Loucy (cell line): ENCODE measurements around the gene PIM3.

Experiments
- H2AFZ ChIP-seq: fragments of 200-600 bp; sonication (generic); 2 replicates; pipeline ENCODE4 v1.6.0; 2016; ENCODE audit warnings: antibody characterized with exemption, mild to moderate bottlenecking, low read length, moderate library complexity
- H3F3A ChIP-seq: fragments of 200-600 bp; 2 replicates; pipeline ENCODE4 v1.6.0; 2016; ENCODE audit warnings: antibody characterized with exemption, low read depth, mild to moderate bottlenecking
- H3K27me3 ChIP-seq: fragments of 200-600 bp; sonication (generic); 2 replicates; pipeline ENCODE4 v1.6.1; 2014; ENCODE audit warnings: low read length, mild to moderate bottlenecking; ENCODE audit not compliant: insufficient read depth, poor library complexity, severe bottlenecking
- H3K36me3 ChIP-seq: fragments of 200-600 bp; sonication (generic); 2 replicates; pipeline ENCODE4 v1.6.1; 2016; ENCODE audit warnings: low read length; ENCODE audit not compliant: insufficient read depth
- H3K4me1 ChIP-seq: fragments of 200-600 bp; sonication (generic); 2 replicates; pipeline ENCODE4 v1.5.1; 2014; ENCODE audit warnings: low read length, mild to moderate bottlenecking; ENCODE audit not compliant: insufficient read depth, poor library complexity, severe bottlenecking
- H3K4me2 ChIP-seq: fragments of 200-600 bp; sonication (generic); 2 replicates; pipeline ENCODE4 v1.6.0; 2014; ENCODE audit warnings: antibody characterized with exemption, low read length, low read depth, mild to moderate bottlenecking; ENCODE audit not compliant: poor library complexity, severe bottlenecking
- H3K4me3 ChIP-seq: fragments of 200-600 bp; sonication (generic); 2 replicates; pipeline ENCODE4 v1.5.1; 2014; ENCODE audit warnings: low read length, mild to moderate bottlenecking, mixed read lengths; ENCODE audit not compliant: poor library complexity, severe bottlenecking
- H3K79me2 ChIP-seq: fragments of 200-600 bp; sonication (generic); 2 replicates; pipeline ENCODE4 v1.6.1; 2014; ENCODE audit warnings: low read length; ENCODE audit not compliant: insufficient read depth
- H3K9ac ChIP-seq: fragments of 200-600 bp; sonication (generic); 2 replicates; pipeline ENCODE4 v1.6.0; 2014; ENCODE audit warnings: mild to moderate bottlenecking, low read depth, low read length, moderate library complexity; ENCODE audit not compliant: poor library complexity, severe bottlenecking
- H3K9me2 ChIP-seq: fragments of 200-600 bp; sonication (generic); replicated peaks from 2 replicates; pipeline ENCODE4 v1.6.1; 2016; ENCODE audit warnings: low read depth, low read length, mixed read lengths
- H3K9me3 ChIP-seq: fragments of 200-600 bp; sonication (generic); 2 replicates; pipeline ENCODE4 v1.6.1; 2014; ENCODE audit warnings: mild to moderate bottlenecking, antibody characterized with exemption, low read length, low read depth; ENCODE audit not compliant: insufficient read depth
- H4K20me1 ChIP-seq: fragments of 200-600 bp; sonication (generic); 2 replicates; pipeline ENCODE4 v1.6.0; 2014; ENCODE audit warnings: antibody characterized with exemption, low read length, mild to moderate bottlenecking; ENCODE audit not compliant: insufficient read depth, poor library complexity, severe bottlenecking
- CTCF ChIP-seq: fragments of 200-600 bp; sonication (generic); conservative IDR thresholded peaks from 2 replicates; pipeline ENCODE4 v1.5.1; 2014; ENCODE audit warnings: mild to moderate bottlenecking, antibody characterized with exemption, low read length
- EZH2phosphoT487 ChIP-seq: fragments of 200-600 bp; IDR thresholded peaks from 2 replicates; pipeline ENCODE4 v1.6.1; 2018; ENCODE audit warnings: antibody characterized with exemption, mild to moderate bottlenecking, moderate library complexity, borderline replicate concordance

The PIM3 gene

GRCh38 chr22:49970528-49971231, 10.1 kb downstream of the PIM3 start:
- peaks cover 2% of the 10 kb centered on the region; the same call in 1 of the 2 replicates for H3K79me2 ChIP-seq
- H3K4me2 ChIP-seq, result peak overlapping the region; percentile 81
- H3K4me3 ChIP-seq, result peak overlapping the region; percentile 73
- peaks cover 21% of the 10 kb centered on the region for H3K4me1 ChIP-seq
- TF ChIP-seq EZH2phosphoT487 (no peak), CTCF (no peak)
- no peaks in the 10 kb centered on the region; the same call in 1 of the 2 replicates for H3F3A ChIP-seq
- H3K36me3 ChIP-seq, result no peaks in the 10 kb centered on the region
- peaks cover 7% of the 10 kb centered on the region for H4K20me1 ChIP-seq
- H3K9ac ChIP-seq, result peak overlapping the region; percentile 73
- no peaks in the 10 kb centered on the region for H3K9me2 ChIP-seq
- H2AFZ ChIP-seq, result peak overlapping the region; percentile 89
- H3K27me3 ChIP-seq, result no peaks in the 10 kb centered on the region
- no peaks in the 10 kb centered on the region for H3K9me3 ChIP-seq

- Histone ChIP-seq H3K9me3 (no peaks in the 10 kb centered on the region), H3K9ac (peak overlapping the region; percentile 73), H3K4me1 (peaks cover 22% of the 10 kb centered on the region), H3K36me3 (no peaks in the 10 kb centered on the region), H4K20me1 (no peaks in the 10 kb centered on the region), H3K4me2 (peak overlapping the region; percentile 81), H3K79me2 (no peaks in the 10 kb centered on the region), H3K4me3 (peak overlapping the region; percentile 73), H2AFZ (peak overlapping the region; percentile 89), H3K9me2 (no peaks in the 10 kb centered on the region), H3F3A (peaks cover 5% of the 10 kb centered on the region), H3K27me3 (no peaks in the 10 kb centered on the region)
- no peak for TF ChIP-seq EZH2phosphoT487
Observed at GRCh38 chr22:49971232-49972162, 10.9 kb downstream of the PIM3 start.

- no peaks in the 10 kb centered on the region for H3K79me2 ChIP-seq
- peaks cover 9% of the 10 kb centered on the region for H3F3A ChIP-seq
- H3K9me3 ChIP-seq, result no peaks in the 10 kb centered on the region
- no peak overlapping the region for H2AFZ ChIP-seq
- no peak overlapping the region for H3K4me3 ChIP-seq
- H3K36me3 ChIP-seq, result no peaks in the 10 kb centered on the region
- H4K20me1 ChIP-seq, result no peaks in the 10 kb centered on the region
- H3K9ac ChIP-seq, result no peak overlapping the region
- no peaks in the 10 kb centered on the region for H3K9me2 ChIP-seq
- no peaks in the 10 kb centered on the region for H3K27me3 ChIP-seq
- TF ChIP-seq EZH2phosphoT487 (no peak), CTCF (no peak)
- H3K4me2 ChIP-seq, result no peak overlapping the region
- H3K4me1 ChIP-seq, result peaks cover 22% of the 10 kb centered on the region
Observed at GRCh38 chr22:49972163-49973017, 11.8 kb downstream of the PIM3 start.
